ENCODE measurements around the gene CNTLN. TPM values are rescaled to one million over a fixed set of nuclear protein-coding genes. Genes with fewer than 3 reads are reported as not detected.

The CNTLN gene
- total RNA-seq, 4 donors from 2014 or later, result 3.0 to 7.6 (median 3.7) TPM

DNA sequence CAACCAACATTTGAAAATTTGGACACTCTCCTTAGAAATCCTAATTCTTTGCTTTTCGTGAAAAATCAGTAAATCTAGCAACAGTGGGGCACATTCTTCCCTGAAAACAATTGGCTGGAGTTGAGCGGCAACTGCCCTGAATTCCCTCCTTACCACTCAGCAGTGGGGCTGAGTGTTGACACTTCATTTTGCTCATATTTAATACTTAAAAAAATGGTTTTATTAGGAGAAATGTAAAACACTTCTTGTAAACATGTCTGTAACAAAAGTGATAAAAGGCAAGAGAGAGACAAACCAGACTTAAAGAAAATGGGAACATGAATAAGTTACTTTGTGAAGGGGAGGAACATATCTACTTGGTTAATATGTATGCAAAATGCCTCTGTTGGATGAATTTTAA is 193.5 kb downstream of the CNTLN start:
- Histone ChIP-seq H3K27ac (no peak overlapping the region), H3K4me1 (no peaks in the 10 kb centered on the region), H3K4me3 (no peak overlapping the region), H3K9me3 (no peaks in the 10 kb centered on the region), H3K36me3 (no peaks in the 10 kb centered on the region), H3K27me3 (no peaks in the 10 kb centered on the region)
- 99% methylated on average over 2 of the region's 2 CpGs for WGBS
- TF ChIP-seq EP300 (IDR thresholded peaks at IDR 0.05) (no peak), POLR2A (IDR thresholded peaks at IDR 0.05) (no peak), POLR2AphosphoS5 (IDR thresholded peaks at IDR 0.05) (no peak), CTCF (IDR thresholded peaks at IDR 0.05) (no peak)
- no peak for DNase-seq (ENCODE audit: low spot score in 2 of 2)

DNA sequence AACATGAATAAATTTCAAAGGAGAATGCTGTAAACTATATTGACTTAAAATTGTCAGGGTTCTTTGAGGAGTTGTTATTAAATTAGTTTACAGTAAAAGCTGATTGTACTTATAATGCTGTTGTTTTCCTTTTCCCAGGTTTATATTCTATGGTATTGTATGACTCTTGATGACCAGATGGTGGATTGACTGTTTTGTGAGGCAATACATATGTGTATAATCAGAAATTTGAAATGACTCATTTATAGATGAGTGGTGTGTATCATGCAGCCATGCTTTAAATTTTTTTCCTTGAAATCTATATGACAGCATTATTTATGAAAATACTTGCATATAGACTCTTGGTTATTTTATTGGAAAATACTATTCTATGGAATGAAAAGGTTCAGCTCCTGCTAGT is 195.3 kb downstream of the CNTLN start:
- Histone ChIP-seq H3K27ac (no peak overlapping the region), H3K4me1 (no peaks in the 10 kb centered on the region), H3K9me3 (no peaks in the 10 kb centered on the region), H3K36me3 (no peaks in the 10 kb centered on the region), H3K4me3 (no peak overlapping the region), H3K27me3 (no peaks in the 10 kb centered on the region)
- TF ChIP-seq CTCF (IDR thresholded peaks at IDR 0.05) (no peak), POLR2AphosphoS5 (IDR thresholded peaks at IDR 0.05) (no peak), EP300 (IDR thresholded peaks at IDR 0.05) (no peak), POLR2A (IDR thresholded peaks at IDR 0.05) (no peak)
- DNase-seq (ENCODE audit: low spot score in 2 of 2), result no peak

DNA sequence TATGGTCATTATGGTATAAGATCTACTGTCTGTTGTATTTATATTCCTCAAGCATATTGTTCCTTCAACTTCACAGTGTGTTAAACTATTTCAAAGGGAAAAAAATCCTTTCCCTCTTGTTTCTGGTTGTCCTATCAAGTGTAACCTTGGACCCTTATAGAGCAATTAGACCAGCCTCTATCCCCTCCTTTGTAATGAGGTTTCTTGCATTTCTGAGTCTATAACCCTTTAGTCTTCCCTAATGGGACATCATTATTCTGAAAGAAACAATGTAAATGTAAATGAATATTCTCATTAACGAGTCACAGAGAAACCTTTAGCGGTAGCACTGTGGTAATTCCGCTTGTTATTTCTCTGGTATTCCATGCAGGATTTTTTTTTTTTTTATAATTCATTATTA is 197.3 kb downstream of the CNTLN start:
- H3K27ac ChIP-seq, result no peak overlapping the region
- TF ChIP-seq POLR2A (IDR thresholded peaks at IDR 0.05) (no peak), EP300 (IDR thresholded peaks at IDR 0.05) (no peak), POLR2AphosphoS5 (IDR thresholded peaks at IDR 0.05) (no peak), CTCF (IDR thresholded peaks at IDR 0.05) (no peak)
- no peak for DNase-seq (ENCODE audit: low spot score in 2 of 2)
- no peaks in the 10 kb centered on the region for H3K36me3 ChIP-seq
- H3K9me3 ChIP-seq, result no peaks in the 10 kb centered on the region
- no peaks in the 10 kb centered on the region for H3K4me1 ChIP-seq
- H3K27me3 ChIP-seq, result no peaks in the 10 kb centered on the region
- WGBS, result 91% methylated on average over 3 of the region's 3 CpGs
- no peak overlapping the region for H3K4me3 ChIP-seq

DNA sequence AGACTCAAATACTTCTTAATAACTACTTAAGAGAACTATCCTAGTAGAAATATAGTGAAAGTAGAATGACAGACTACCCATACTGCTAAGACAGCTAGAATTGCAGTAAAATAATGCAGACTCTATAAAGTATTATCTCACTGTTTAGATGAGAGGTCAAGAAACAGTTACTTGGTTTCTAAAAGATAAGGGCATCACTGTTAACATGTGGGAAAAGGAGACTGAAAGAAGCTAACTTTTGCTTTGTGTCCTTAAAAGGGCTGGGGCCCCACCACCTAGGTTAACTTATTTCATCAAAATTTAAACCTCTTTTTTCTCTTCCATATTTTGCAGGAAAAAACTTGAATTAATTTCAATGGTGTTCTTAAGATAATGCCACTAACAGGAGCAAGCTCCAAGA is 204.3 kb downstream of the CNTLN start:
- H3K36me3 ChIP-seq, result no peaks in the 10 kb centered on the region
- no peaks in the 10 kb centered on the region for H3K9me3 ChIP-seq
- no peak overlapping the region for H3K4me3 ChIP-seq
- H3K27me3 ChIP-seq, result no peaks in the 10 kb centered on the region
- DNase-seq (ENCODE audit: low spot score in 2 of 2), result no peak
- H3K4me1 ChIP-seq, result no peaks in the 10 kb centered on the region
- H3K27ac ChIP-seq, result no peak overlapping the region
- TF ChIP-seq POLR2AphosphoS5 (IDR thresholded peaks at IDR 0.05) (no peak), EP300 (IDR thresholded peaks at IDR 0.05) (no peak), POLR2A (IDR thresholded peaks at IDR 0.05) (no peak), CTCF (IDR thresholded peaks at IDR 0.05) (no peak)

DNA sequence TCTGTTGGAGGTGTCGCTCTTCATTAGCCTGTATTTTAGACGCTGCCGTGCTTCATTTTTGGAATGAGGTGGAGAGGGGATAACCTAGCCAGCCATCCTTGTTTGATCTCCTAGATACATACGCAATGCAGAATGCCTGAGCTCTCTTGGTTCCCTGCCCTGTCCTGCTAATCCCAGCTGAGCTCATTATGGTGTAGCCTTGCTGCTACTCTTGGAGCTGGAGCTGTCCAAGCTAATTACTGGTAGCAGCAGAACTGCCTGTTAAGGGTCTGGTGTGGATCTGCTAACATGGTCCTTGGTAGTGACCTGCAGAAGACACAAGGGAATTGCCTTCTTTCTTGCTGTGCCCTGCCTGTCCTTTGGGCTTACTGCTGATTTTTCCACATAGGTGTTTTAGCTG is 207.9 kb downstream of the CNTLN start:
- no peak overlapping the region for H3K27ac ChIP-seq
- H3K27me3 ChIP-seq, result no peaks in the 10 kb centered on the region
- DNase-seq (ENCODE audit: low spot score in 2 of 2), result no peak
- no peak overlapping the region for H3K4me3 ChIP-seq
- peaks cover 5% of the 10 kb centered on the region for H3K36me3 ChIP-seq
- no peaks in the 10 kb centered on the region for H3K4me1 ChIP-seq
- WGBS, result 97% methylated on average over 4 of the region's 4 CpGs
- H3K9me3 ChIP-seq, result no peaks in the 10 kb centered on the region
- no peak for TF ChIP-seq POLR2AphosphoS5 (IDR thresholded peaks at IDR 0.05)
- no peak for TF ChIP-seq CTCF (IDR thresholded peaks at IDR 0.05)
- TF ChIP-seq EP300 (IDR thresholded peaks at IDR 0.05), result no peak
- TF ChIP-seq POLR2A (IDR thresholded peaks at IDR 0.05), result no peak

All from suprapubic skin (tissue), 4 donors.